Stimulated activated CD4-positive, alpha-beta T cell treated with anti-CD3 and anti-CD28 coated beads, Interleukin-1b, Interleukin-23, amount 100 ng/mL, for 4 hours (primary cell): ENCODE data around the gene PADI4.
A peak's percentile ranks its signal among the peaks of the same experiment; 100 is the strongest.

Source experiments
- DNase-seq, 2 donors: peaks; one replicate each; pipeline ENCODE4 v3.0.0-alpha.2; 2020; ENCODE audit warnings: low read depth in 2 of 2

PADI4 gene

DNA sequence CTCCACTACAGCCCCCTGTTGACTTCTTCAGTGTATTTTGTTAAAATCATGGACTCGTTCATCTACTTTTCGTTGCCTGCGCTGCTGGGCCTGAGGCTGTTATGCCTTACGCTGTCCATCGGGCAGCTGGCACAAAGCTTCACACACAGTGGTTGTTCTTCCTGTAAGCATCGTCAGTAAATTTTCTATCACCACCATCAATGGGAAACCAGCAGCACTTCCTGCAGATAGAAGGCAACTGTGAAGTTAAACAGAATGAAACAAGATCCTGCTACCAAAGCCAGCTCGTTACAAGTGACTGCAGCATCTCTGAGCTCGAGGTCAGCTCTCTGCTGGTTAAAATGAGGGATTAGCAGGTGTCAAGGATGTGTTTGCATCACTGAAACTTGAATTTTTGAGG is 42.1 kb downstream of the PADI4 start:
- DNase-seq, result no peak

DNA sequence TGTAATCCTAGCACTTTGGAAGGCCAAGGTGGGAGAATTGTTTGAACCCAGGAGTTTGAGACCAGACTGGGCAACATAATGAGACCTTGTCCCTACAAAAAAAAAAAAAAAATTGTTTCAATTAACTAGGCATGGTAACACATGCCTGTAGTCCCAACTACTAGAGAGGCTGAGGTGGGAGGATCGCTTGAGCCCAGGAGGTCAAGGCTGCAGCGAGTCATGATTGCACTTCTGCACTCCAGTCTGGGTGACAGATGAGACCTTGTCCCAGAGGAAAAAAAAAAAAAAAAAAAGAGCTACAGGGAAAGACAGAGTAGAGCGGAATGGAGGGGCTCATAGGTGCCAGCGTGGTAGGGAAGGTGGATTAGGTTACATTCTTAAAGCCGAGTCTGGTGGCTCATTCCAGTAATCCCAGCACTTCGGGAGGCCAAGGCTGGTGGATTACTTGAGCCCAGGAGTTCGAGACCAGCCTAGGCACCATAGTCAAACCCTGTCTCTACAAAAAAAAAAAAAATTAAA is 43.0 kb downstream of the PADI4 start:
- DNase-seq, result no peak

DNA sequence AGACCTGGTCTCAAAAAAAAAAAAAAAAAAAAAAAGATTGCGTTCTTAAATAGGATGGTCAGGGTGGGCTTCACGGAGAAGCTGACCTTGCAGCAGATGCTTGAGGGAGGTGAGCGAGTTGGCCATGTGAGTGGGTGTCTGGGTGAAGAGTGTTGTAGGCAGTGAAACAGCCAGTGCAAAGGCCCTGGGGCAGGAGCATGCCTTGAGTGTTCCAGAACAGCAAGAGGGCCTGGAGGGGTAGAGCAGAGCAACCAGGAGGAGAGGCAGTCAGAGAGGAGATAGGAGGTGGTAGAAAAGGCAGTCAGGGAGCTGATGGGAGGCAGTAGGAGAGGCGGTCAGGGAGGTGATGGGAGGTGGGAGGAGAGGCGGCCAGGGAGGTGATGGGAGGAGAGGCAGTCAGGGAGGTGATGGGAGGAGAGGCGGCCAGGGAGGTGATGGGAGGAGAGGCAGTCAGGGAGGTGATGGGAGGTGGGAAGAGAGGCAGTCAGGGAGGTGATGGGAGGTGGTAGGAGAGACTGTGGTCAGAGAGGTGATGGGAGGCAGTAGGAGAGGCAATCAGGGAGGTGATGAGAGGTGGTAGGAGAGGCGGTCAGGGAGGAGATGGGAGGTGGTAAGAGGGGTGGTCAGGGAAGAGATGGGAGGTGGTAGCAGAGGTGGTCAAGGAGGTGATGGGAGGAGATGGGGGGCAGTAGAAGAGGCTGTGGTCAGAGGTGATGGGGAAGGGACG is 43.8 kb downstream of the PADI4 start:
- DNase-seq, result no peak

DNA sequence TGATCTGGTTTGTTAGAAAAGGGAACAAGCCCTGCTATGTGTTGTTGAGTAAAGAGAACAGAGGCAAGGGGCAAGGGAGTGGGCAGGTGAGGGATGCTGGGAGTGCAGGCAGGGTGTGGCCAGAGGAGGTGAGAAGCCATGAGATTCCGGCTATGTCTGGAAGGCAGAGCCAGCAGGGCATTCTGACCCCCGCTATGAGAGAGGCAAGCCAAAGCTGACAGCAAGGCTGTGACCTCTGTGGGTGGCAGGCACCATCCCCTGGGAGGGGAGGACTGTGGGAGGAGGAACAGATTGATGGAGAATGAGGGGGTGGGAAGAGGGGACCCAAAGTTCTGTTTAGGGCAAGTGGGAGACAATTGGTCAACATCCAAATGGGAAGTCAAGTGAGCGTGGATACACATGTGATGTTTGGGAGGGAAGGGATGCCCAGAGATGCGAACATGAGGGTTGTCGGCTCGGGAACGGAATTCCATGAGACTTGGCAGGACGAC is 44.5 kb downstream of the PADI4 start:
- no peak for DNase-seq

DNA sequence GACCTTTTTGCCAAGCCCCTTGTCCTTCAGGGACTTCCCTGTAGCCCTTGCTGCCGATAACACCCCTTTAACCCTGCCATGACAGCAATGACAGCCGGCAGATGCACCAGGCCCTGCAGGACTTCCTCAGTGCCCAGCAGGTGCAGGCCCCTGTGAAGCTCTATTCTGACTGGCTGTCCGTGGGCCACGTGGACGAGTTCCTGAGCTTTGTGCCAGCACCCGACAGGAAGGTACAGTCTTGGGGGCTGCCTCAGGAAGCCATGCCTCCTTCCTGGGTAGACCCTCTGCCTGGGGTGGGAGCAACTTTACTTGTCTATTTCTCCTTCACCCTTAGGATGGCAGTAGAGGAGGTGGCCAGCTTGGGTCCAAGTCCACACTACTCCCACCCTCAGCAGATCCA is 47.9 kb downstream of the PADI4 start:
- no peak for DNase-seq

DNA sequence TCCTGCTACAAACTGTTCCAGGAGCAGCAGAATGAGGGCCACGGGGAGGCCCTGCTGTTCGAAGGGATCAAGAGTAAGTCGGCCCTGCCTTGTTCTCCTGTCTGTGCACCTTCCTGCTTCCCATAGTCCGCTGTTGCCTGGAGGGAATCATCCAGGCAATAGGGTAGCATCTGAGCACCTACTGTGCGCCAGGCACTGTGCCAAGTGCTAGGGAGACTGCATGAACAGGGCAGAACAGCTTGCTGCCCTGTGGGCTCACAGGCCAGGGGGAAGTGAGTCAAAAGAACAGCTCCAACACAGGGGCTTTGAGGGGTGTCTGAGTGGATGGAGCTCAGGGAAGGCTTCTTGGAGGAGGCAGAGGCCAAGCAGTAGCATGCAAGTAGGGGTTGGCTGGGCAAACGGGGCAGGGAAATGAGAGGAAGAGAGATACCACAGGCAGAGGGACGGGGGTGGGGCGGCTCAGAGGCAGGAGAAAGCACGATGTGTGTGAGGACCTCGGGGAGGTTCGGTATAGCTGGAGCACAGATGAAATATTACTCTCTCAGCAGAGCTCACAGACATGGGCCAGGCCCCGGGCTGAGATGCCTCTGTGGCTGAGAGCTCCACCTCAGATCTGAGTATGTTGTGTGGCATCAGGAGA is 48.5 kb downstream of the PADI4 start:
- DNase-seq, result peak in 1 of 2 donors; percentile 9

DNA sequence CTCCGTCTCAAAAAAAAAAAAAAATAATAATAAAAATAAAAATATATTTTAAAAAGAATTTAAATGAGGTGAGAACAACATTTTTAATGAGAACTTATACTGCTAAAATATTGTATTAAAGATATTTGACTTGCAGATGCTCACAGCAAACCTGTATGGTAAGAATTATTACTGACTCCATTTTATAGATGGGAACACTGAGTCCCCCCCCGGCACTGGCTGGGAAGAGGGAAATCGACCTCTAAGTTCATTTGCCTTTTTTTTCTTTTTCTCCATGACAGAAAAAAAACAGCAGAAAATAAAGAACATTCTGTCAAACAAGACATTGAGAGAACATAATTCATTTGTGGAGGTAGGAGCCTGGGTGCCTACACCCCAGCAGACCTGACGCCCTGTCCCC is 50.6 kb downstream of the PADI4 start:
- DNase-seq, result no peak

DNA sequence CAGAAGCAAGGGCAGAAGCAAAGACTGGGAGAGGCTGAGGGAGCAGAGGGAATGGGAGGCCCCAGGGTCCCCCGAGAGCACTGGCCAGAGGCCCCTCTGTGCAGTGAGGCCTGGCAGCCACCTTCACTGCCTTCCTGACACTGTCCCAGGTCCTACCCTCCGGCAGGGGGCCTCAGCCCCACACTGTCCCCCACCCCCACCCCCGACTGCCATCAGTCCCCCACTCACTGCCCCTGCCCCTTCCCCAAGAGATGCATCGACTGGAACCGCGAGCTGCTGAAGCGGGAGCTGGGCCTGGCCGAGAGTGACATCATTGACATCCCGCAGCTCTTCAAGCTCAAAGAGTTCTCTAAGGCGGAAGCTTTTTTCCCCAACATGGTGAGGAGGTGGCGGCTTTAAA is 51.0 kb downstream of the PADI4 start:
- DNase-seq, result no peak

DNA sequence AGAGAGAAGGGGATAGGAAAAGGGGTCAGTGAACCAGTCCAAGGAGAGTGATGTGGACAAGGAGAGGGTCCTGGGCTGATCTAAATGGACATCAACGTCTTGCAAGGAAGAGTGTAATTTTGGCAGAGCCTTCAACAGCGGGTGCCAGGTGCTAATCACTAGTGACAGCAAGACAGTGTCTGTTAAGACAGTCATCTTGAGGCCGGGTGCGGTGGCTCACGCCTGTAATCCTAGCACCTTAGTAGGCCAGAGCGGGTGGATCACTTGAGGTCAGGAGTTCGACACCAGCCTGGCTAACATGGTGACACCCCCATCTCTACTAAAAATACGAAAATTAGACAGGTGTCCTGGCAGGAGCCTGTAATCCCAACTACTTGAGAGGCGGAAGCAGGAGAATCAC is 51.8 kb downstream of the PADI4 start:
- no peak for DNase-seq

DNA sequence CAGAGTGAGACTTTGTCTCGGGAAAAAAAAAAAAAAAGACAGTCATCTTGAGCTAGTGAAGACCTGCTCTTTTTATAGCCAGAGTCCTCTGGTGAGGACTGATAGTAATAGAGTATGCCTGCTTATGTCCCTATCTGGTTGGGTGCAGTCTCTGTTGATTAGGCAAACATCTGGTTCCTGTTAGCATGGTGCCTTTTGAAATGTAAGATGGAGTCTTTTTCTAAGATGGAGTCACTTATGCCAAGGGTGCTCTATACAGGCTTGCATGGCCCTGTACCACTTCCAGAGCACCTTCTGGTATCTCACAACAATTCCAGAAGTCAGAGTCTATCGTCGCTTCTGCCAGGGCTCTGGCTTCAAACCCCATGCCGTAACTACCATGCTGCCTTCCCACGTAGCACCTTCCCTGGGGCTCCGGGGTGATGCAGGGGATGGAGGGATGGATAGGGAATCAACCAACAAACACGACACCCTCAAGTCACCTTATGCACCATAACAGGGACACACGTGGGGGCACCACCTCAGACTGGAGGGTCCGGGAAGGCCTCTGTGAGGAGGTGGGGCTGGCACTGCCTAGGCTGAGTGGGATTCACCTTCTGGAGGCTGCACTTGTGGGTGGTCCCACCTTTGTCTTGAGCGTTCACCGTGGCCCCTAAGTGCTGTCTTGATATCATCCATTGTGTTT is 52.4 kb downstream of the PADI4 start:
- no peak for DNase-seq

DNA sequence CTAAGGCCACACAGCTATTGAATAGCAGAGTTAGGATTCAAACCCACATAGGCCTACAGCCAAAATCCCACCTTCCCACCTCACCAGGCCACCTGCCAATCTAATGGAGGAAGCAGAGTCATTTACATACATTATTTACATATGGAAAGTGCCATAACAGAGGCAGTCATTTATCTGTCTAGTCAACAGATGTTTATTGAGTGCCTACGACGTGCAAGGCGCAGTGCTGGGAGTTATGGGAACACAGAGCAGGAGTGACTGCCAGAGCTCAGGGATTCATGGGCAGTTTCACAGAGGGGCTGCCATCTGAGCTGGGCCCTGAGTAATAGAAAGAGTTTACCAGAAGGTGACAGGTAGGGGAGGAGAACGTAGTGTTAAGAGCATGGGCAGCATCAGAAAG is 53.7 kb downstream of the PADI4 start:
- no peak for DNase-seq

DNA sequence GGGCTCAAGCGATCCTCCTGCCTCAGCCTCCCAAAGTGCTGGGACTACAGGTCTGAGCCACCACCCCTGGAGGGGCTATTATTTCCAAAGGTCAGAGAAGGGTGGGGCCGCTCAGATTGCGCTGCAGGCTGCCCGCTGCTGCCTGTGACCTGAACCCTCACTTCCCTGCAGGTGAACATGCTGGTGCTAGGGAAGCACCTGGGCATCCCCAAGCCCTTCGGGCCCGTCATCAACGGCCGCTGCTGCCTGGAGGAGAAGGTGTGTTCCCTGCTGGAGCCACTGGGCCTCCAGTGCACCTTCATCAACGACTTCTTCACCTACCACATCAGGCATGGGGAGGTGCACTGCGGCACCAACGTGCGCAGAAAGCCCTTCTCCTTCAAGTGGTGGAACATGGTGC is 55.4 kb downstream of the PADI4 start:
- DNase-seq, result no peak

DNA sequence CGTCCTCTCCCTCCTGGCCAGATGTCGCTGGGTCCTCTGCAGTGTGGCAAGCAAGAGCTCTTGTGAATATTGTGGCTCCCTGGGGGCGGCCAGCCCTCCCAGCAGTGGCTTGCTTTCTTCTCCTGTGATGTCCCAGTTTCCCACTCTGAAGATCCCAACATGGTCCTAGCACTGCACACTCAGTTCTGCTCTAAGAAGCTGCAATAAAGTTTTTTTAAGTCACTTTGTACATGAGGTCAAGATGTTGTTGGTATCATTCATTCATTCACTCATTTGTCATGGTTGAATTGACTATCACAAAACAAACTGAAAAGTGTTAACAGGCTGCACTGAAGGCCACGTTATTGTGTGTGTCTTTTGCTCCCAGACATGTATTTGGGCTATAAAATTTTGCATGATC is 55.8 kb downstream of the PADI4 start:
- DNase-seq, result no peak

DNA sequence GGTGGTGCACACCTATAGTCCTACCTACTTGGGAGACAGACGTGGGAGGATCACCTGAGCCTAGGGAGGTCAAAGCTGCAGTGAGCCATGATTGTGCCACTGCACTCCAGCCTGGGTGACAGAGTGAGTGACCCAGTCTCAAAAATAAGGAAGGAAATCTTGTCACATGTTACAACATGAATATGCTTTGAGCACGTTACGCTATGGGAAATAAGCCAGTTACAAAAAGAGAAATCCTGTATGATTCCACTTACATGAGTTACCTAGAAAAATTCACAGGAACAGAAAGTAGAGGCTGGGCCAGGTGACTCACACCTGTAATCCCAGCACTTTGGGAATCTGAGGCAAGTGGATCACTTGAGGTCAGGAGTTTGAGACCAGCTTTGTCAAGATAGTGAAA is 57.3 kb downstream of the PADI4 start:
- no peak for DNase-seq

DNA sequence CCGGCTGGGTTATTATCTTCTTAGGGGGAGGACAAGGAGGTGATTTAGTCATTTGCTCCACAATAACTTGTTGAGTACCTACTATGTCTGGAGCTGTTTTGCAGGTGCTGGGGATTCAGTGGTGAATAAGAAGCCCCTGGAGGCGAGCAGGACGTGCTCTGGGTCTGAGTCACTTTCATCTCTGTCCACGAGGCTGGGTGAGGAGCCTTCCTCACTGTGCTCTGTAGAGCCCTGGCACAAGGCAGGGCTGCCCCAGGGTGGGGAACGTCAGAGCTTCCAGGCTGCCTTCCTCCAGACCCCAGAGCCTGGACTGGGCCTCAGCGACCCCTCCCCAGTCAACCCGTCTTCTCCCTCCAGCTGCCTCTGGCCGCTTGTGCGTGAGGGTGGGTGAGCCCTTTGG is 61.5 kb downstream of the PADI4 start:
- DNase-seq, result no peak

DNA sequence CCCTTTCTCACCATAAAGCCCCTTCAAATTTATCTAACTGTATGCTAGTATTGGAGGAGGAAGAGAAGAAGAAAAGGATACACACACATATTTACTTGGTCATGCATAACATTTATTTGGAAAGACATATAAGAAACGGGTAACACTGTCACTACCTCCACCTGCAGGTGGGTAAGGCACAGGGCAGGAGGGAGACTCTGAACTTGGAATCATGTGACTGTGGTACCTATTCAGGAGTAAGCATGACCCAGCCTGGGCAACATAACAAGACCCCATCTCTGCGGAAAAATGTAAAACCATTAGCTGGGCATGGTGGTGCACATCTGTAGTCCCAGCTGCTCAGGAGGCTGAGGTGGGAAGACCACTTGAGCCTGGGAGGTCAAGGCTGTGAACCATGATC is 62.6 kb downstream of the PADI4 start:
- DNase-seq, result no peak

DNA sequence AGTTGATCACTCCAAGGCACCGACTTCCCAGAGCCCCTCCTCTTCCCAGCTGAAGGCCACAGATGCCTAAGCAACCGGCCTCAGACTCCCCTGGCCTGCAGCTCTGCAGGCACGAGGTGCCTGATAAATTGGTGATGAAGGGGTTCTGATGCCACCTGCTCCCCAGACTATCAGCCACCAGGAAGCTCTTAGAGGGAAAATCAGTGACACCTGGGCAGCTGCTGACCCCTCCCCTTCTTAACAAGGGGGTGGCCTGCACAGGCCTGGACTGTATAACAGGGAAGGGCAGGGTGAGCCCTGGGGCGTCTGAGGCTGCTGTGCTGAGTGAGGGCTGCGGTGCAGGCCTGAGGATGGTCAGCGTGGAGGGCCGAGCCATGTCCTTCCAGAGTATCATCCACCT is 63.9 kb downstream of the PADI4 start, which contains the start of gene PADI6:
TSS of gene PADI6 (plus strand) at position 301 of the 400 bp plus-strand sequence. CDS start at position 351, 50 bp downstream.
- DNase-seq, result no peak

DNA sequence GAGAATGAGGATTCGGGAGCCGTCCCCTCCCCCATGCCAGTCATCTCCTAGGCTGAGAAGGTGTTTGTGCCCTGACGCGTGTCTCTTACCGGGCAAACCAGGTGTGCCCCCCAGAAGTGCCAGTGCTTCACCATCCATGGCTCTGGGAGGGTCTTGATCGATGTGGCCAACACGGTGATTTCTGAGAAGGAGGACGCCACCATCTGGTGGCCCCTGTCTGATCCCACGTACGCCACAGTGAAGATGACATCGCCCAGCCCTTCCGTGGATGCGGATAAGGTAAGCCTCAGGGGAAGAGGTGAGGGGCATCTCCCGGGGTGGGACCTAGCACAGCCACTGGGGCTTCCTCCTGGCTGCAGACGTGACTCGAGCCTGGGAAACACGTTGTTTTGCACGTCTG is 65.0 kb downstream of the PADI4 start:
- no peak for DNase-seq

DNA sequence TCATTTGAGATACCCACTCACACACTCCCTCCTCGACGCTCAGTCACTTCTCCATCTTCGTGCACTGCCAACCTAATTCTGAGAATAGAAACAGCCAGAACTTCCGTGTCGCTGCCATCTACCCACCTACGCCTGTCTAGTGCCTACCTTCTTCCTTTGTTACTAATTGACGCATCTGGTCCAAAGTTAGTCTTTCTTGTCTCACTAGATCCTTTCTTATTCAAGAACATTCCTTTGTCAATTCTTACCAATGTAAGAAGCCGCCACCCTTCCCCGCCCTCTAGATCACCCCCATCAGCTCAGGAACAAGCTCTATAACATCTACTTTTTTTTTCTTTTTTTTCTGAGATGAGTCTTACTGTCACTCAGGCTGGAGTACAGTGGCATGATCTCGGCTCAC is 67.7 kb downstream of the PADI4 start:
- no peak for DNase-seq

DNA sequence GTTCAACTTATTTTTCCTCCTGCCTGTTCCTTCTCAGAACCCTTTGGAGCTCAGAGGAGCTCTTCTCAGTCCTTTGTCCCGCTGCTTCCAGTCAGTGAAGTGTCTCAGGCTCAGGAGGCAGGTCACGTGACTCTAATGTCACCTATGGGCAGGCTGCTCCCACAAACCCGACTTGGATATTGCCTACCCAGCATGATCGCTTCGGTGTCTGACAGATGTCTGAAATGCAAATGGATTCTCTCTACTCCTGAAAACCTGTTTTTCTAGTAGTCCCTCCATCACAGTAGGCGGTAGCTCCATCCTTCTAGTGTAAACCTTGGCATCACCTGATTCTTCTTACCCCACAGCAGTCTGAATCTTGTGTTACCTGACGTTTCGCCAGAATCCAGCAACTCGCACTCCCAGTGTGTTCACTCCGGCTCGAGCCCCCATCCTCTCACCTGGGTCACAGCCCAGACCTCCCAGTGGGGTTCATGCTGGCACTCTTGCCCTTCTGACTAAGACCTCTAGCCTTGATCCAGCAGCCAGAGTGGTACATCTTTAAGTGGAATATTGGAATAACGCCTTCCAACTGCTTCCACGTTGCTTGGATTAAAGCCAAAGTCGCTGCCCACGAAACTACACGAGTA is 69.4 kb downstream of the PADI4 start:
- DNase-seq, result no peak

DNA sequence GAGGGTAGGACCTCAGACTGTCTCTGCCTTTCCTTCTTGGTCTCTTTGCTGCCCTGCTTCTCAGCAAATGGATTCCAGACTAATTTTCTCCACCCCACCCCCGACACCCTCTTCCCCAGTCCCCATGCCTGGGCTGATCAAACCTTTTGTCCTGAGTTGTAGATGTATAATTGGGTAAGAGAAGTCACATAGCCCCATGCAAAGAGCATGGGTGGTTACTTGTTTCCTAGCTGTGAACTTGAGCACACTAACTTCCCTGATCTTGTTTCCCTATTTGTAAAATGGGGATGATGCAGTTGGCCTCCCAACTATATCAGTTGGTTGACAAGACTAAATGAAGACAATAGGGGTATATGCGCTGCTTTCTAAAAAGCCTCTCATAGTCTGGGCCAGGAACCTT is 73.2 kb downstream of the PADI4 start:
- no peak for DNase-seq

DNA sequence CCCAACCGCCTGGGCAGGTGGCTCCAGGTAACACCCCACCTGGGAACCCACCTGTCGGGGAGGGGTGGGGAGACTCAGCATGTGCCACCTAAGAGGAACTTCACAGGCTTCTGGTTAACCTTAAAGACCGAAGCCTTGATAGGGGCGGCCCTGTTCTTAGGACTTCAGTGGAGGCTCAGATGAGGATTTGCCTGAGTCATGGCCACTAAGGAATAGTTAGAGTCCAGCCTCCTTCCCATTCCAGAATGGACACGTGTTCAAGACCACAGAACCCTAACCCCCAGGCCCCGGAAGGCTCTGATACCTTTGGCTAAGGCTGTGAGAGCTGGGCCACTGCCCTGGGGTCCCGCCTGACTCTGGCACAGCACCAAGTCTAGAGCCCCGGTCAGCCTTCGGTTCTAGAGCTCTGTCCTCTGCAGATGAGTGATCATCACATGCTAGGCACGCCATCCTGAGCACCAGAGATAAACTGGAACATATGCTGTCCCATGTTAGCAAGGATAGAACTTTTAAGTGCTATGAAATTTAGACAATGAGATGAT is 84.3 kb downstream of the PADI4 start:
- no peak for DNase-seq
